COLO829 (cell line): ENCODE results near the gene EEF2.
A peak's percentile ranks its signal among the peaks of the same experiment; 100 is the strongest.

Experiments
- DNase-seq: peaks from one replicate; pipeline ENCODE4 v3.0.0; 2012; ENCODE audit warnings: low spot score

Gene EEF2

DNA sequence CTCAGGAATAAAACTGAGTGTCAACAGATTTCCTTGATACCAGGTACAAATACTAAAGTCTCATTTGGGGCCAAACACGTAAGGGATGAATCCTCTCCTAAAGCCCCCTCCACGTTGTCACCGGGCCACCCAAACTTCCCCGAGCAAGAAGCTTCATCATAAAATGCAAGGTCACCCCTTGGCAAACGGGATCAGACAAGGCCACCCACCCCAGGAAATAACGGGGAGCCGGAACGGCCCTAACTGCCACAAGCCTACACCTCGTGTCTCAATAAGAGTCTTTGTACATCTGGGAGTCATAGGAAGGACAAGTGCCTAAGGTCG is 717 bp downstream of the EEF2 start:
- DNase-seq, result no peak

GRCh38 chr19:3983936-3984583 is 1.2 kb downstream of the EEF2 start:
- DNase-seq, result no peak

DNA sequence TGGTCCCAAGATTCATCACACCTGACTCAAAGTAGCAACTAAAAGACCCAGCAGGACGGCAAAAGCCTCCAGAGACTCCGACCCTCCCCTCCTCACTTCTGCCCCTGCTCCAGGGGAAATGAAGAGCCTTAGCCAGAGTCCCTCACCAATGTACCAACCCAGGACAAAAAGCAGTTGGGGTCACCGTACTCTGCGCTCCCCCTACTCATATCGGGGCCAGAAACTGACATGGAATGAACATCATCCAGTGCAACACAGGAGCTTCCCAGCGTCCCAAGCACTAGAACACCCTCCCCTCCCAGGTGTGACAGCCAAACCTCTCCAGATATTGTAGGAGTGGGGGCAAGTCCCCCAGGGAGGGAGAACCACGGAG is 1.7 kb downstream of the EEF2 start:
- no peak for DNase-seq

DNA sequence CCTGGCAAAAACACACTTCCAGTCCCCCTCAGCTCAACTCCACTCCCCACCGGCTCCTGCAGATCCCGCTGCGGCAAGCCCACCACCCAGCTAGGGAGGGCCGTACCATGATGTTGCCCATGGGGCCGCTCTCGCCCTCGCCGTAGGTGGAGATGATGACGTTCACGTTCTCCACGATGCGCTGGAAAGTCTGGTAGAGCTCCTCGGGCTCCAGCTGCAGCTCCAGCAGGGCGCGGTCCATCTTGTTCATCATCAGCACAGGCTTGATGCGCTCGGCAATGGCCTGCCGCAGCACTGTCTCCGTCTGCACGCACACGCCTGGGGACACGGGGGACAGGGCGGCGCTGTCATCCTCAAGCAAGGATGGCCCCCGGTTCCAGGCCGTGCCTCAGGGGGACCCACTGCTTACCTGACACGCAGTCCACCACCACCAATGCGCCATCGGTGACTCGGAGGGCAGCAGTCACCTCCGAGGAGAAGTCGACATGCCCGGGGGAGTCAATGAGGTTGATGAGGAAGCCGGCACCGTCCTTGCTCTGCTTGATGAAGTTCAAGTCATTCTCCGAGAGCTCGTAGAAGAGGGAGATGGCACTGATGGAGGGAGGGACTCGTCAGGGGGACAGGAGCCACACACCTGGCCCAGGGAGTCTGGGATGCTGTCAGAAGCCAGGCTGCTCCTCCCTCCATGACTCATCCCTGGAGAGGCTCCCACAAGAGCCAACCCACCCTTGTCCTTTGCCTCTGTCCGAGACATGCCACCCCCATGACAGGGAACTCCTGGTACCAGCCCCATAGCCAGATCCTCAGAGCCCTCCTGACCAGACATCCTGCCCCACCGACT is 2.3 kb downstream of the EEF2 start:
- no peak for DNase-seq

GRCh38 chr19:3981736-3982681 is 3.3 kb downstream of the EEF2 start:
- no peak for DNase-seq

- DNase-seq, result no peak
Observed at GRCh38 chr19:3981373-3981735, 3.9 kb downstream of the EEF2 start.

- no peak for DNase-seq
Observed at GRCh38 chr19:3980353-3981251, 4.7 kb downstream of the EEF2 start.

GRCh38 chr19:3979674-3980352 is 5.5 kb downstream of the EEF2 start:
- DNase-seq, result no peak

- DNase-seq, result no peak
Observed at GRCh38 chr19:3979289-3979673, 6.0 kb downstream of the EEF2 start.

GRCh38 chr19:3978145-3978544 is 7.1 kb downstream of the EEF2 start:
- no peak for DNase-seq

GRCh38 chr19:3977242-3978143 is 7.8 kb downstream of the EEF2 start:
- no peak for DNase-seq

GRCh38 chr19:3976495-3977241 is 8.6 kb downstream of the EEF2 start:
- no peak for DNase-seq

DNA sequence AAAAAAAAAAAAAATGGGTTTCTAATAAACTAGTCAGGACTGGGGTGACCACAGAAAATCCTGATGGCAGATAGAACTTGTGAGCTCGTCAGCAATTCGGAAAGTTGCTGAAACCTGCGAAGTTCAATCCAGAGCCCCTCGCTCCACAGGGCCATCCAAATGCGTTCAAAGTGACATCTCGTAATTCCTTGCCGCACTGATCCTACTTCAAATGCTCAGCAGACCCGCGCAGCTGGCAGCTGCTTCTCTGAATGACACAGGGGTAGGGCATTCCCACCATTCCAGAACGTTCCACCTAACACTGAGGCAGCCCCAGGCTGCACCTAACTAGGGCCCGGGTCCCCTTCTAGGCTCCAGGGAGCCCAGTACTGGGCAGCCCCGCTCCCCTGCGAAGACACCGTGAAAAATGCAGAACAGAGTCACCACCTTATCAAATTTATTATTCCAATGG is 9.6 kb downstream of the EEF2 start:
- no peak for DNase-seq

- no peak for DNase-seq
Observed at GRCh38 chr19:3975144-3975543, 10.1 kb downstream of the EEF2 start.

DNA sequence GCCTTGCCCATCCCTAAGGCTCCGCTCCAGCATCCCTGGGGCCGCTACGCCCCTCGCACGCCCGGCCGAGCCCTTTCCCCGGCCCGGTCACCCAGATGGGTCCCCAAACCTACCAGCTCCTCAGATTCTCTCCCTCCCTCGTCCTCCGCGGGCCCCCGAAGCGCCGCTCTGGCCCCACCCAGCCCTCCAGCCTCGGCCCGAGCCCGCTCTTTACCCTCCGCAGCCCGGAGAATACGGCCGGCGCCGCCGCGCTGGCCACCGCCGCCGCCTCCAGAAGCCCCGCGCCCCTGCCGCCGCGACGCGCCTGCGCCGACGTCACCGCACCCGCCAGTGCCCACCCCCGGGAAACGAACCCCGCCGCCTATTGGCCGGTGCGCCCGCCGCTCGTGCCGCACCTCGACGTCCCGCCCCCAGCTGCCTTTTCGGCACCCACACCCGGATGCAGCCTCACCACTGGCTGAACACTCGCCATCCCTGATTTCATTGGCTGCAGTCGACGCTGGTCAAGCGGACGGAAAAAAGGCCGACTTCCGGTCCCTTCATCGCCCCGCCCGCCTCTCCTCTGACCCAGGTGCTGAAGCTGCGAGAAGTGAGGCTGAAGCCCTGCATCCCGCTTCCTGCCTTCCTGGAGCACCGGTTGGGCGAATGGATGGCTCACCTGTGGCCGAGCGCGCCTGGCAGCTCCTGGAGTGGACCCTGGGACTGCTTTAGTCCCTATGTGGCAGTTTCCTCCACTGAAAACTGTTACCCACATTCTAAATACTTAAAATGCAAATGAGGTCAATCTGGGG is 14.3 kb downstream of the EEF2 start, which contains the start of gene DAPK3:
Gene DAPK3, minus strand, starts transcription at position 292 of the 791 bp plus-strand sequence. CDS start 1,364 bp downstream, outside the sequence.
- peak; percentile 90 for DNase-seq

DNA sequence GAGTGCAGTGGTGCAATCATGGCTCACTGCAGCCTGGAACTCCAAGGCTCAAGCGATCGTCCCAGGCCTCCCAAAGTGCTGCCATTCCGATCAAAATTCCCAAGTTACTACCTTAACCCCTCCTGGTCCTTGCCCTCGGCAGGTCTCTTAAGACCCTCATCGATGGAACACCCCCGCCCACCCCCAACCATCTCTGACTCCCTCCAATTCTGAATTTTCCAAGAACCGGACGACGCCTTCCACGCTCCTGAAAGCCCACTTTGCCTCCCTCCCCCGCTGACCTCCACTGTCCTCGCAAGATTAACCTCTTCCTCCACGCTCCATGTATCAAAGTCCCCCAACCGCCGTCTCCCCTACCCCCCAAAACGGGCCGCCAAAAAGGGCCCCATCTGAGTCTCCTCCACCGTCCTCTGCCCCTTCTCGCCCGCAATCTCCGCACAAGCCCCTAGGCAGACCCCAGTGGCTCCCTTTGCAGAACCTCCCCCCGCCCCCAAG is 14.9 kb downstream of the EEF2 start:
- DNase-seq, result no peak

- no peak for DNase-seq
Observed at GRCh38 chr19:3969435-3970312, 15.6 kb downstream of the EEF2 start.
